COLO668 (cell line): Measurements from ENCODE around the gene TMTC2.

Experiments
- DNase-seq: peaks from one replicate; lab custom pipeline; 2025; ENCODE audit not compliant: unreplicated experiment; lab: John Stamatoyannopoulos, UW

The TMTC2 gene

GRCh38 chr12:83057436-83057835 lies 370.7 kb downstream of the TMTC2 start:
- no peak for DNase-seq

DNA sequence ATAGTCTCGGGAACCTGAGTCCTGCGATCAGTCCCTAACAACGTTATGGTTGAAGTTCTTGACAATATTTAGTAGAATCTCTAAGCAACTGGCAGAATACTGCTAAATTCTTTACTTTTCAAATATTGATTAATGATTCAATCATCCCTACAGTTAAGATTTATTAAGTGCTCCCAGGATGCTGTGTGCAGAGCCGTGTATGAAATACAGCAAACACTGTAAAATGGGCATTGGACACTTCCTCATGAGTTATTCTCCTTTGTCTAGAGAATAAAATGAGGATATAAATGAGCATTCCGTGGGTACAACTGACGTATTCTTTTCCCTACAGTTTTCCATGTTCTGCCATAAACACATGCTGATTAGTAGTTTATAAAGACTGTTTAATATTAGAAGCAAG lies 372.4 kb downstream of the TMTC2 start:
- DNase-seq: no peak

- no peak for DNase-seq
These were observed 378.9 kb downstream of the TMTC2 start for GRCh38 chr12:83065562-83065961.

- DNase-seq: no peak
These were observed 381.3 kb downstream of the TMTC2 start for GRCh38 chr12:83067981-83068380.

DNA sequence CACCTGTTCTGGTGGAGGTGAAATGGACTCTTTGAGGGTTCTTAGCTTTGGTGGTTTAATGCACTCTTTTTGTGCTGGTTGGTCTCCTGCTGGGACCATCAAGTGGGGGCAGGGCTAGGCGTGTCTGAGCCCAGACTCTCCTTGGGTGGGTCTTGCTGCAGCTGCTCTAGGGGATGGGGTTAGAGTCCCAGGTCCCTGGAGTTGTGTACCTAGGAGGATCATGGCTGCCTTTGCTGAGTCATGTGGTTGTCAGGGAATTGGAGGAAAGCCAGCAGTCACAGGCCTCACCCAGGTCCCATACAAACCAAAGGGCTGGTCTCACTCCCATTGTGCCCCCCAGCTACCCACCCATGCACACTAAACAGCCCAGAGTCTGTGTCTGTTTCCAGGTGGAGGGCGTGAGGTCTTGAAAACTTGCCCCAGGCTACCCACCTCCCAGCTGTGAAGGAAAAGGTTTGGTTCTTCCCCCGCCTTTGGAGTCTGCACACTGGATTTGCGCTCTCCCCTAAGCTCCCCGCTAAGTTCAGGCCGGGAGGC lies 387.7 kb downstream of the TMTC2 start:
- DNase-seq: no peak

DNA sequence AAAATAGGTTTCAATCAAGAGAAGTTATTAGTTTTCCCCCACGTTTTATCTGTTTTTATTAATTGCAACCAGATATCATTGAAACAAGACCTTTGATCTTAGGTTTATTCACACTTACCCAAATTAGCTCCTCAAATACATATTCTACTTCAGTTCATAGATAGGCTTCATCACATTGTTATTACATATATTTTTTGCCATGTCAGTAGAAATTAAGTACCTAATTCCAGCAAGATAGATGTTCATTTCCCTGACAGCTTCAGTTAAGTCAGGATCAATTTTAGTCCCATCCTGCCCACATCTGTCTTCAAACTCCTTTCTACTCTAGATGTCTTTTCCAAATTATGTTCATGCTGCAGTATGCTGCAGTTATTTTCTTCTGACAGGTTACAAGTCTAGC lies 388.8 kb downstream of the TMTC2 start:
- no peak for DNase-seq

- no peak for DNase-seq
These were observed 390.3 kb downstream of the TMTC2 start for GRCh38 chr12:83077041-83077440.

GRCh38 chr12:83082690-83083276 lies 396.1 kb downstream of the TMTC2 start:
- DNase-seq: no peak

DNA sequence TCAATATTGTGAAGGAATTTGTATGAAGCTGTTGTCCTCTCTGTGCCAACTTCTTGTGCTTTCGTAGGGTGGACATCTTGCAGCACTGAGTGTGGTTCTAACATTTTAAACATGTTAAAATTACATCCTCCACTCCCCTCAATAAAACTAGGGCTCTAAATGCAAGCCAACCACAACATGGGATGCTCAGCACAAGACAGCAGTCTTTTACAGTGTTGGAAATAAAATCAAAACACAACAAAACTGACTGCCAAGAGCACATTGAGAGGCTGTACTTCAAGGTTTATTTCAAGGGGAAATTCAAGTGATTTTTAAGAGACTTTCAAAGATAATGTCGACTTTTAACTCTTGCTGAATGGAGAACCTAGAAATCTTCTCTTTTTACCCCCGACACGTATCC lies 396.9 kb downstream of the TMTC2 start:
- no peak for DNase-seq

GRCh38 chr12:83084516-83085234 lies 398.0 kb downstream of the TMTC2 start:
- DNase-seq: no peak

DNA sequence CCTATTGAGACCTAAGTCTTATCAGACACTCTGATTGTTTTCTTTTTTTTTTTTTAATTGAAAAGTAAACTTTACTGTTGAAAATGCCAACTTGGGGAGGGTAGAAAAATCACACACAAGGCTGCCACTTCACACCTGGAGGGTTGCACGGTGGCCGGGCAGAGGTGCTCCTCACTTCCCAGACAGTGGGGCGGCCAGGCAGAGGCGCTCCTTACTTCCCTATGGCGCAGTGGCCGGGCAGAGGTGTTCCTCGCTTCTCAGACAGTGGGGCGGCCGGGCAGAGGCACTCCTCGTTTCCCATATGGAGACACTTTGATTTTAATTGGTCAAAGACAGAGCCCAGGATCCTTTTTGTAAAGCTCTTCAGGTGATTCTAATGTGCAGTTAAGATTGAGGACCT lies 399.3 kb downstream of the TMTC2 start:
- no peak for DNase-seq

DNA sequence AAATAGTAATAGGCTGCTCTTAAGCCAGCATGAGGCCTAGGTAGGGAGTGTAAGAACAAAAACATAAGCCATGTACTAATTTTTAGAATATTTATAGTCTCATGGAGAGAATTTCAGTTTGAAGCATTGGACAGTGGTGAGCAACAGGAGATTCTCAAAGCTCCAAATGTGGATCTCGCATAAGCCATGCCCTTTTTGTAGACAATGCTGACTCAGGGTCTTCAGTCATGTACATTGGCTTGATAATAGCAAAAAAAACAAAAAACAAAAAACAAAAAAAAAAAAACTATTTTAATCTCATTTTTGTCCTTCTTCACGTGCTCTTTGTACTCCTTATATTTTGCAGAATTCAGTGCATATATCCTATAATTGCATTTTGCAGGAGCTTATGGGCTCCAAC lies 402.9 kb downstream of the TMTC2 start:
- no peak for DNase-seq

DNA sequence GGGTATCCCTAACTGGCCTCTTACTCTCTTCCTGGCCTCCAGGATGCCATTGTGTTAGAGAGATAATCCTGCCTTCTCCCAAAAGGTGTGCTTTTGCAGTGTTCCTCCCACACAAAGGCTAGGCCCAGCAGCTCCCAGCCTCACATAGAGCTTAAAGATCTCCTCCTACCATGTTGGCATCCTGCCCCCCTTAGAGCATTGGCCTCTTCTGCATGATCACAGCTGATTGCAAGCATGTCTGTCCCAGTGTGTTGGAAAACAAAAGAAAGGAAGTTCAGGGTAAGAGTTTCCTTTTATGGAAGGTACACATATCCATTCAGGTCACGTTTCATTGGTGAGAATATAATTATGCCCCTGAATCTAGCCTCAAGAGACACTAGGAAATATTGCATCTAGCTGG lies 405.4 kb downstream of the TMTC2 start:
- DNase-seq: no peak

DNA sequence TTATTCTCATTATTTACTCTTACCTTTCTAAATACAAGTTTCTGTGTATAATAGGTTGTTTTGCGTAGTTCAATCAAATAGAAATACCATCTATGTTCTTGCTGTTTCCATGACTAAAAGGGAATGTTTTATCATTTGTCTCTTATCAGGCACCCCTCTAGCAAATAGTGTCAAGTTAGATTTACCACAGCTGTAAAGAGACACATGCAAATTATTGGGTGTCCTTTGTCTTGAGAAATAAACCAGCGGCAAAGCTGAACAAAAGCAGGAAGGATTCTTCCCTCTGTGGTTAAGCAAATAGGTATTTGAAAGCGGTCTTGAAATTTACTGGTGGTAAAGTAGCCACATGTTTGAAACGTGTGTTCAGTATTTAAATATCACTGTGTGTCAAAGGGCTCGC lies 405.9 kb downstream of the TMTC2 start:
- no peak for DNase-seq

GRCh38 chr12:83093426-83093825 lies 406.7 kb downstream of the TMTC2 start:
- no peak for DNase-seq

DNA sequence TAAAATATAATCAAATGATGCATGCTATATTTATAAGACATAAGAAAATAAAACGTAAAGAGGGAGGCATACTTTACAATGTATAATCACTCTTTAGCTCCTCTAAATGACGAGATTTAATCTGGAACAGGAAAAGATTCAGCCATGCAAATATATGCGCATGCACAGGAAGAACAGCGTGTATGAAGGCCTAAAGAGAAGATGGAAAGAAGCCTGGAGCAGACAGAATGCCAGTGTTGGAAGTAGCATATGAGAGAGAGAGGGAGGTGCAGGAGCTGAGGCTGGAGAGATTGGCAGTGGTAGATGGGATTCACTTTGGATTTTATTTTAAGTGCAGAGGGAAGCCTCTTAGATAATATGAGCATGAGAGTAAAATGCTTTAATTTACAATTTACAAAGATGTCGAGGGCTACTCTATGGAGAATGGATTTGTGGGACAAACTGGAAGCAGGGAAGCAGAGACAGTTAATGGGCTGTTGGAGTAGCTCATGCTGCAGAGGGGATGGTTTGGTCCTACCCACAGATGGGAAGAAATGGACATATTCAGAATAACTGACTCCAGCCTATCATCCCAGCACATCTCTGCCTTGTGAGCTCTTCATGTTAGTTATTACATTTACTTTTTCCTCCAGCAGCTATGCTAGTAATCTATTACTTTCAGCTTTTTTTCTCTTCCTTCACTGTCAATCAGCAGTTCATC lies 411.1 kb downstream of the TMTC2 start:
- no peak for DNase-seq

- no peak for DNase-seq
These were observed 412.7 kb downstream of the TMTC2 start for GRCh38 chr12:83099436-83099835.

DNA sequence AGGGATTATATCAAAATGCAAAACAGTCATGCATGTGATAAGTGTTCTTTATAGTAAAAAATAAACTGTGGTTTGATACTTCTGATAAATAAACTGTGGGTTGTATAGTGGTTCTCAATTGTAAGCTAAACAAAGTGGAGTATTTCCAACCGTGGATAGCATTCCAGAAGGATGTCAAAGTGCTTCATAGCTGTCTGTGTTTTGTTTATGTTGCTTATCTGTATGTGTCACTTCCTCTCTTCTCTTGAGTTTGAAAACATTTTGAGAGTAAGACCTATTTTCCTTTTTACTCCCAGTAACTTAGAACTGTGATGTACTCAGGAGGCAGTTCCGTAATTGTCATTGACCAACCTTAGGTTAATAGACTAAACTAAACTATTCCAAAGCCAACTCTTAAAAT lies 415.8 kb downstream of the TMTC2 start:
- no peak for DNase-seq

GRCh38 chr12:83106873-83107272 lies 420.2 kb downstream of the TMTC2 start:
- no peak for DNase-seq

DNA sequence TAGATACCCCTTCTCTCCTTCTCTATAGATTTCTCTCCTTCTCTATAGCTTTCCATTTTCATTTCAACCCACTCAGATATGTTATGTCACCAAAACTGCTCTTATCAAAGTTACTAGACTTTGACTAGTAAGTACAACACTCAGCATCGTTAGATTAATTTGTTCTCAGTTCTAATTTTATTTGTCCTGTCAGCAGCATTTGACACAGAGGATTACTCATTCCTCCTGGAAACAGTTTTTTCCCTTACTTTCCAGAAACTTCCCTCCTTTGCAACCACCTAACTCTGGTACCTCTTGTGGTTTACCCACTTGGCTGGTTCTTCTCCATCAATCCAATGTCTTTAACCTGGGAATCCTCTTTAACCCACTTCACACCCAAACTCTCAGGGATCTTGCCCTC lies 423.7 kb downstream of the TMTC2 start:
- DNase-seq: no peak

DNA sequence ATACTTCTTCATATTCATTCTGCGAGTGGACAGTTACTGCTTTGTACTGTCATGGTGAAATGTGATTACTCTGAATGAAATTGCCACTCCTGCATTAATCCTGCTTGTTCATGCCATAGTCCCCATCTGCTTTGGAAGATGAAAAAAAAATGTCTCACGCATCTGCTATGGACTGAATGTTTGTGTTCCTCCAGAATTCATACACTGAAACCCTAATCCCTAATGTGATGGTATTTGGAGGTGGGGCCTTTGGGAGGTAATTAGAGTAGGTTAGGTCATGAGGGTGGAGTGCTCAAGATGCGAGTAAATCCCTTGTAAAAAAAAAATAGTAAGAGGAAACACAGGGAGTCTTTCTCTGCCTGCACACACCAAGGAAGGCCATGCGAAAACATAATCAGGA lies 427.2 kb downstream of the TMTC2 start:
- DNase-seq: no peak

GRCh38 chr12:83114966-83115365 lies 428.3 kb downstream of the TMTC2 start:
- DNase-seq: no peak
